Subcutaneous adipose tissue (tissue), 4 donors: ENCODE measurements around the gene PCNX4. TPM values are rescaled to one million over a fixed set of nuclear protein-coding genes. Genes with fewer than 3 reads are reported as not detected.

Experiments
- total RNA-seq, 4 donors: library from RNA; depleted of rRNA; stranded (reverse); fragments of >200 nt; gene quantifications; one replicate each; pipeline ENCODE4 v1.1.0, GENCODE V29; 2016
- TF ChIP-seq, protein P1 (sequence below): fragments of 450-650 bp; IDR thresholded peaks from one replicate; pipeline ENCODE4 v1.5.1; 2016; ENCODE audit warnings: low read depth, mild to moderate bottlenecking, control low read depth, antibody characterized with exemption, moderate library complexity

PCNX4 gene
- 10 to 100 TPM; 38.1 to 59.7 (median 56.0) TPM for total RNA-seq

DNA sequence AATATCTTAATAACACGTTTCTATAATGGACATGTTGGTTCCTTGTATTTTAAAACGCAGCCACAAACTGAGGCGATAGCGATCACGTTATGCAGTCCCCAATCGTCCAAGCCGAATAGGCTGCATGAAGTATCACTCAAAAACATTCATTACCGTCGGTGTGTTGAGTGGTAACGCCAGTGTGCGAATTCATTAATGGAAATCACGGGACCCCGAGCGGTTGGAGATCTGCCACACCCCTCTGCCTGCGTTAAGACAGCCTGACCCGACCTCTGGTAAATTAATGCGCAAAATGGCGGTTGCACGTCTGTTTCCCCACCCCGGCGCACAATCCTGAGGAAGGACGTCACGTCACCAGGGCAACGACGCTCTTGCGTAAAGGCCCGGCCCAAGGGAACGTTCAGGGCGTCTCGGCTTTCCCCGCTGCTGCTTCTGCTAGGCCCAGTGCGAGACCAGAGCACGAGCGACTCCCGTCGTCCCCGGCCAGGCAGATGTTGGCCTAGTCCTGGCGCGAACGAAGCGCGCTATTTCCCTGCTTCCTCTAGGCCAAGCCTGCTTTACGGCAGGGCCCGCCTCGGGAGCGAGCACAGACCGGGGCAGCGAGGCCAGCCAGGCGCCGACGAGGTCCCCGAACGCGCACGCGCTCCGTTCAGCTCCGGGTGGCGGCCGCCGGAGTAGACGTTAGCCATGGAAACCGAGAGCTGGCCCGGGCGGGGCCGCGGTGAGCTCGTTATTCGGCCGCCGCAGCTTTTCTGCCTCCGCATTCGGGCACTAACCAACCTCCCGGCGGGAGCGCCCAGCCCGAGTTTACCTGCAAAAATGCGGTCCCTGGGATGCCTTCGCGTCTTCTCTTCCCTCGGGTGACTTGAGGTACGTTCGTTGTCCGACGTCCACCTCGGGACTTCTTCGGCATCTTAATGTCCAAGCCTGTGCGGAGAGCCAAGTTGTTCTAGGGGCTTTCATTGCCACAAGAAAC is at the start of gene PCNX4:
Gene PCNX4, plus strand, starts transcription at position 374 of the 976 bp plus-strand sequence. CDS start 15,716 bp downstream, outside the sequence.
- TF ChIP-seq, protein P1, sequence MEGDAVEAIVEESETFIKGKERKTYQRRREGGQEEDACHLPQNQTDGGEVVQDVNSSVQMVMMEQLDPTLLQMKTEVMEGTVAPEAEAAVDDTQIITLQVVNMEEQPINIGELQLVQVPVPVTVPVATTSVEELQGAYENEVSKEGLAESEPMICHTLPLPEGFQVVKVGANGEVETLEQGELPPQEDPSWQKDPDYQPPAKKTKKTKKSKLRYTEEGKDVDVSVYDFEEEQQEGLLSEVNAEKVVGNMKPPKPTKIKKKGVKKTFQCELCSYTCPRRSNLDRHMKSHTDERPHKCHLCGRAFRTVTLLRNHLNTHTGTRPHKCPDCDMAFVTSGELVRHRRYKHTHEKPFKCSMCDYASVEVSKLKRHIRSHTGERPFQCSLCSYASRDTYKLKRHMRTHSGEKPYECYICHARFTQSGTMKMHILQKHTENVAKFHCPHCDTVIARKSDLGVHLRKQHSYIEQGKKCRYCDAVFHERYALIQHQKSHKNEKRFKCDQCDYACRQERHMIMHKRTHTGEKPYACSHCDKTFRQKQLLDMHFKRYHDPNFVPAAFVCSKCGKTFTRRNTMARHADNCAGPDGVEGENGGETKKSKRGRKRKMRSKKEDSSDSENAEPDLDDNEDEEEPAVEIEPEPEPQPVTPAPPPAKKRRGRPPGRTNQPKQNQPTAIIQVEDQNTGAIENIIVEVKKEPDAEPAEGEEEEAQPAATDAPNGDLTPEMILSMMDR = no peak

DNA sequence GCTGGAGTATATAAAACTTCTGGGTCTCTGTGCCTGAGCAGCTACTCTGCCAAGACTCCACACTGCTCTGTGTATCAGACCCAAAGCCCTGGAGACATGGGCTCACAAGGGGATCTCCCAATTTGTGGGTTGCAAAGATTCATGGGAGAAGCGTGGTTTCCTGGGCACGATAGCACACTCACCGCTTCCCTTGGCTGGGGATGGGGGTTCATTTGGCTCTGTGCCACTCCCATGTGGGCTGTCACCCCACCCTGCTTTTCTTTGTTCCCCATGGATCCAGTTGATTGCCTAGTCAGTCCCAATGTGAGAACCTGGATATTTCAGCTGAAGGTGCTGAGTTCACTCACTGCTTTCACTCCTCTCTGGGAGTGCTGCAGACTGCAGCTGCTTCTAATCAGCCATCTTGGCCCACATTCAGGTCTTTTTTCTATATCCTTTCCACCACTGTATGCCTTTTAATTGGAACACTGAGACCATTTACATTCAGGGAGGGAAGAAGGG is 40.0 kb upstream of the PCNX4 start:
- TF ChIP-seq, protein P1 = no peak

DNA sequence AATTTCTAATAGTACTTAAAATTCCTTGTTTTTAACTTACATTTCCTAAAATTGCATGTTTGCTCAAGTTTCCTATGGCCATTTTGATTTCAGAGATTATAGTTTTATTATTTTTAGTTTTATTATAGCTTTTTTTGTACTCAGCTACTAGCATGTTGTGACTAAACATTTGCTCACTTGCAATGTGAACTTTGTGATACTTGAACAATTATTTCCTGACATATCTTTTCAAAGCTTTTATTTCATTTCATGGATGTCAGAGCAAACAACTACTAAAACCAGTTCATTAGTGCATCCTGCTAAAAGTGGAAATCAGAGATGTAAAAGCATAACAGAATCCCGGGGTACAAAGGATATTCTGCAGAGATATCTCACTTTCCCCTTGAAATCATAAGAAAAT is 33.6 kb upstream of the PCNX4 start:
- TF ChIP-seq, protein P1 = no peak

DNA sequence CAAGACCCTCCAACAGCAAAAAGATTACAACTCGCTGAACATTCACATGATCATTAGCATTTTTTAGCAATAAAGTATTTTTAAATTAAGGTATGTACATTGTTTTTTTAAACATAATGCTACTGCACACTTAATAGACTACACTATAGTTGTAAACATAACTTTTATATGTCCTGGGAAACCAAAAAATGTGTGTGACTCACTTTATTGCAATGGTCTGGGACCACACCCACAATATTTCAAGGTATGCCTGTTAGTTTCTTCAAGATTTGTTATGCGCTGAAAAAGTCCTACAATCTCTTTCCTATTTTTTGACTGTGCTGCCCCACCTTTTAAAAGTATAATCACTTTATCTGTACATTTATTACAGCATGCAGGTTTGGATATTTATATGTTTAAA is 30.4 kb upstream of the PCNX4 start:
- TF ChIP-seq, protein P1 = no peak

DNA sequence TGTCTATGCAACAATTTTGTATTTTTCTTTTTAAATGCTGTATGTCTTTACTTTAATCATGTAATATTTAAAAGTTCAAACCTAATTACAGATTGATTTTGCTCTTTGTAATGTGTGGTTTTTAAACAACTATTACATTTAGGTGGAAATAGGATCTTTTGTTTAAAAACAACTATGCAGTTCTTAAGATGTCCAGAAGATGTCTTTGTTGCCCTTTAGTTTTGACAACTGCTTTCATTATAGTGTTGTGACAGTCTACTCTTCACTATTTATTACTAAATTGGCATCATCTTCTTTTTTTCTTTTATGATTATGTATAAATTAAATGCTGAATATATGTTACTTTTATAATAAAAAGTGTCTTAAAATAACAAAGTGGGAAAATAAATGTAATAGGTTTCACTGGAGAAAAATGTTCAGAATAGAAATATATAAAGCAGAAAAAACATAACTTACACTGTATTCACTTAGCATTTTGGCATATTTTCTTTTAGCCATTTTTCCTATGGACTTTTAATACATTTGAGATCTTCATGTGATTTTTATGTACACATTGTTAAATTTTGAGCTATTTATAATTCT is 27.1 kb upstream of the PCNX4 start:
- TF ChIP-seq, protein P1 = no peak

DNA sequence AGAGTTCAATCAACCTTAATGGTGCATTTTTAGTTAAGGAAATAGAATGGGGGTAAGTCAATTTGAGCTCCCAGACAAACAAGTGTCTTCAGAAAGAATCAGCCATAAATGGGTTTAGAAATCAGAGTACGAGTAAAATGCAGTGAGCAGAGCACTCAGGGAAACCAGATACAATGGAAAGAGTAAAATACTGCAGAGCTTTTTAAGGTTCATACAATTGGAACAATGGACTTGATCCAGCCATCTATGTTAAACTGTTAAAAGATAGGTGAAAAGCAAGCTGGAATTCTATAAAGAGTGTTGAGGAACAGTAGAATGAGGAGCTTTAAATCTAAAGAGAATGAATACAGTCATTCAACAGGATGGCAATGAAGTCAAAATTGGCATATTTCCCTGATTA is 23.8 kb upstream of the PCNX4 start:
- TF ChIP-seq, protein P1 = no peak

DNA sequence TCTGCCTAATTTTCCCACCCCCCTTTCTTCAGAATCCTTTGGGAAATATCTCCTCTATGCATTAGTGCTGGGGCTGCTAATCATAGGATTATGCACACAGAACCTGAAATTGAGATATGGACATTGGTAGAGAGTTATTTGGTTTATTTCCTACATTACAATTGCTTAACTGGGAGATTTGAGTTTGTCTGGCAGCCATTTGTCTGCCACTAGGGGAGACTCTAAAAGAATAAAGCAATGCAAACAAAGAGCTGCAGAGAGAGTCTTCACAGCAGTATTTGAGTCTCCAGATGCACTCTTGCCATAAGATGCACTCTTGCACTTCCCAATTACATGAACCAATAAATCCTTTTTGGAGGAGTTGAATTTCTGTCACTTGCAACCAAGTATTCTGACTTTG is 12.0 kb upstream of the PCNX4 start:
- TF ChIP-seq, protein P1 = no peak
